ENCODE results near the gene OR5H6. TPM values are rescaled to one million over a fixed set of nuclear protein-coding genes. Genes with fewer than 3 reads are reported as not detected.

OR5H6 gene
- total RNA-seq, 1 donor from 2014 or later: not detected

GRCh38 chr3:98290916-98291315 lies 26.9 kb downstream of the OR5H6 start:
- peaks cover 22% of the 10 kb centered on the region for H3K9me3 Mint-ChIP-seq (ENCODE audit: low read depth)
- no peak overlapping the region for H3K27ac Mint-ChIP-seq (ENCODE audit: unreplicated experiment)
- TF ChIP-seq, protein P1, sequence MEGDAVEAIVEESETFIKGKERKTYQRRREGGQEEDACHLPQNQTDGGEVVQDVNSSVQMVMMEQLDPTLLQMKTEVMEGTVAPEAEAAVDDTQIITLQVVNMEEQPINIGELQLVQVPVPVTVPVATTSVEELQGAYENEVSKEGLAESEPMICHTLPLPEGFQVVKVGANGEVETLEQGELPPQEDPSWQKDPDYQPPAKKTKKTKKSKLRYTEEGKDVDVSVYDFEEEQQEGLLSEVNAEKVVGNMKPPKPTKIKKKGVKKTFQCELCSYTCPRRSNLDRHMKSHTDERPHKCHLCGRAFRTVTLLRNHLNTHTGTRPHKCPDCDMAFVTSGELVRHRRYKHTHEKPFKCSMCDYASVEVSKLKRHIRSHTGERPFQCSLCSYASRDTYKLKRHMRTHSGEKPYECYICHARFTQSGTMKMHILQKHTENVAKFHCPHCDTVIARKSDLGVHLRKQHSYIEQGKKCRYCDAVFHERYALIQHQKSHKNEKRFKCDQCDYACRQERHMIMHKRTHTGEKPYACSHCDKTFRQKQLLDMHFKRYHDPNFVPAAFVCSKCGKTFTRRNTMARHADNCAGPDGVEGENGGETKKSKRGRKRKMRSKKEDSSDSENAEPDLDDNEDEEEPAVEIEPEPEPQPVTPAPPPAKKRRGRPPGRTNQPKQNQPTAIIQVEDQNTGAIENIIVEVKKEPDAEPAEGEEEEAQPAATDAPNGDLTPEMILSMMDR (IDR thresholded peaks at IDR 0.05): no peak
- H3K4me1 Mint-ChIP-seq (ENCODE audit: low read depth): no peaks in the 10 kb centered on the region
- H3K4me3 Mint-ChIP-seq (ENCODE audit: unreplicated experiment): no peak overlapping the region
- H3K36me3 Mint-ChIP-seq (ENCODE audit: low read depth): no peaks in the 10 kb centered on the region
- no peak for DNase-seq (ENCODE audit: low spot score)
- peaks cover 7% of the 10 kb centered on the region for H3K27me3 Mint-ChIP-seq (ENCODE audit: low read depth)

- H3K27me3 Mint-ChIP-seq (ENCODE audit: low read depth): peaks cover 7% of the 10 kb centered on the region
- H3K36me3 Mint-ChIP-seq (ENCODE audit: low read depth): no peaks in the 10 kb centered on the region
- no peak for DNase-seq (ENCODE audit: low spot score)
- H3K4me1 Mint-ChIP-seq (ENCODE audit: low read depth): no peaks in the 10 kb centered on the region
- TF ChIP-seq, protein P1 (IDR thresholded peaks at IDR 0.05): no peak
- no peak overlapping the region for H3K27ac Mint-ChIP-seq (ENCODE audit: unreplicated experiment)
- H3K9me3 Mint-ChIP-seq (ENCODE audit: low read depth): peaks cover 20% of the 10 kb centered on the region
- no peak overlapping the region for H3K4me3 Mint-ChIP-seq (ENCODE audit: unreplicated experiment)
Measured at GRCh38 chr3:98291332-98291957, 27.4 kb downstream of the OR5H6 start.

Other genes with a start within 250 kb of the OR5H6 start
- not detected in 3 replicates for gene GABRR3, start 228.9 kb upstream of the OR5H6 start, total RNA-seq
- gene OR5AC2, start 177.1 kb upstream of the OR5H6 start, total RNA-seq: not detected in 3 replicates
- gene OR5H1, start 133.5 kb upstream of the OR5H6 start, total RNA-seq: not detected in 3 replicates
- not detected in 3 replicates for gene OR5H14, start 116.8 kb upstream of the OR5H6 start, total RNA-seq
- not detected in 3 replicates for gene OR5H15, start 97.5 kb upstream of the OR5H6 start, total RNA-seq
- gene OR5H2, start 18.3 kb downstream of the OR5H6 start, total RNA-seq: not detected in 3 replicates
- gene OR5K4, start 89.6 kb downstream of the OR5H6 start, total RNA-seq: not detected in 3 replicates
- gene OR5K3, start 126.4 kb downstream of the OR5H6 start, total RNA-seq: not detected in 3 replicates
- not detected in 3 replicates for gene OR5K1, start 199.0 kb downstream of the OR5H6 start, total RNA-seq
- gene OR5K2, start 233.4 kb downstream of the OR5H6 start, total RNA-seq: not detected in 3 replicates